Inflammatory macrophage (primary cell): ENCODE results near the gene STAB1.

Experiments used
- DNase-seq, 2 donors: peaks; one replicate each; pipeline ENCODE4 v3.0.0-alpha.2; 2020 to 2022

Gene STAB1

DNA sequence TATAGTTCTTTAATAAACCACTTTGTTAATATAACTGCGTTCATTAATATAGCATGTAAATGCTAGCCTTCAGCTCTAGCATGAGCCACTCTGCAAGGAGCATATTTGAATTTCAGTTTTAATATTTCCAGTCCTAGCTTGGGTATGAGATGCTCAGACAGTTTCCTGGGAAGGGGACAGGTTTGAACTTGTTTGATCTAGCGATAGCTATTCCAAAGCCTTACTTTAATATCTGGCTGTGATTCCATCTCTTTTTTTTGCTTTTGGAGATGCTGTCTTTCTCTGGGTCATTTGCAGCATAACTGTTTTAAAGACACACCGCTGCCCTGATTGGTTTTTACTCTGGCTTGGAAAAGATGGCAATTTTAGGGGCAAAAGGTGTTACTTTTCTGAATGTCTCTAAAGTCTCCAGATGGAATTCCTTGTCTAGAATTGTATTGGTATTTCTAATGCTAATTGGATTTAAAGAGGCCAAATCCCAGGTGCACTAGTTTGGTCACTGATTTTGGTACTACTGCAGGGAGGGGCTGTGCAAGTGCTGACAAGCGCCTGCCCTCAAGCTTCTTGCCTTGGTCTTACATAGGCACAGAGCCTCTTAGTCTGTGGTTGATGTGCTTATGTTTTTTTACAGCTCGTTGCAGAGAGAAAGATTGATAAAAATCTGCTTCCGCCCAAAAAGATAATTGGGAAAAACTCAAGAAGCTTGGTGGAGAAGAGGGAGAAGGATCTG, 36.9 kb upstream of the STAB1 start:
- DNase-seq: no peak

DNA sequence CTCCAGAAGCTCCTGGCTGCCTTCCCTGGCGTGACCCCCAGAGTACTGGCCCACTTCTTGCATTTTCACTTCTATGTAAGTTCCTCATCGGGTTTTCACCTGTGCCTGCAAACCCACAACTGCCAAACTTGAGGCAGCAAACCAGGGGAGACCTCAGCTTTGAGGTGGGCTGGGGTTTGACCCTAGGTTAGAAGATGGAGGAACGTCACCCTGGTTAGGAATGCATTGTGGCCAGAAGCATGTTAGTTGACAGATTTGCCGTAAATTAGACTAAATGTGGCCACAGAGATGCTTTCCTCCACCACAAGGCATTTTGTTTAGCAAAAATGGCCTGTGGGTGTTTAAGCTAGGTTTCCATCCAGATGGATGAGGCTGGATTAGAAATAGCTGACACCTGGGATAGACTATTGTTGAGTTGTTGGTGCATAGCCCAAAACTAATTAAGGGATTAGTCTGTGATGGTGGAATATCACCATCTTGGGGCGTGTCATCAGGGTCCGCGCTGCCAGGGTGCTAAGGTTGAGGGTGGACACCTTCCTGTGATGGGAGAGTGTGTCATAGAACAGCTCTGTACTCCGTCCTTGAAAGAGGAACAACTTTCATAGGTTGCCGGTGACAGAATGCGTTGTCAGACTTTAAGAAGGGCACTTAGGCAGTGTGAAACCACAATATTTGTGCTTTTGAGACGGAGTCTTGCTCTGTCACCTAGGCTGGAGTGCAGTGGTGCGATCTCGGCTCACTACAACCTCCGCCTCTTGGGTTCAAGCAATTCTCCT, 36.2 kb upstream of the STAB1 start:
- no peak for DNase-seq

DNA sequence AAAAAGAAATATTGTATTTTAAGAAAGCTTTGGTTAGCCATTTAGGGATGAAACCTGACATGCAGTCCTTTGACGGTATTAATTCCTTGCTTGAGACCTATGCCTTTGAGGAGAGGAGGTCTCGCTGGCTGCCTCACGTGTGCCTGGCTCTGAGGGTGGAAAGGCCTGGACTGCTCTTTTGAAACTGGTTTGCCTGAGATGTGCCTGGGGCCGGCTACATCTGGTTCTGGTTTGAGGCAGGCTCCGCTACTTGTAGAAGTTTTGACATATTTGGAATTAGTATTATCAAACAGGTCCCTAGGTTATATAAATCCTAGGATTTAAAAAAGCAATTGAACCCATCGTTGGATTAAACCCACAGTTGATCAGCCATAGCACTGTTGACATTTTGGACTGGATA, 33.3 kb upstream of the STAB1 start:
- no peak for DNase-seq

DNA sequence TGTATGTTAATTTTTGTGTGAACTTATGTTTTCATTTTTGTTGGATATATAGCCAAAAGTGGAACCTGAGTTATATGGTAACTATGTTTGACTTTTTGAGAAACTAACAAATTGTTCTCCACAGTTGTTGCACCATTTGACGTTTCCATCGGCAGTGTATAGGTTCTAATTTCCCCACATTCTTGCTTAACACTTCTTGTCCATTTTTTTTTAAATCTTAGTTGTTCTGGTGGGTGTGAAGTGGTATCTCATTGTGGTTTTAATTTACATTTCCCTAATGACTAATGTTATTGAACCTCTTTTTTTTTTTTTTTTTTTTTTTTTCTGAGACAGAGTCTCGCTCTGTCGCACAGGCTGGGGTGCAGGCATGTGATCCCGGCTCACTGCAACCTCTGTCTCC, 31.7 kb upstream of the STAB1 start:
- peak; percentile 51 to 71 for DNase-seq

DNA sequence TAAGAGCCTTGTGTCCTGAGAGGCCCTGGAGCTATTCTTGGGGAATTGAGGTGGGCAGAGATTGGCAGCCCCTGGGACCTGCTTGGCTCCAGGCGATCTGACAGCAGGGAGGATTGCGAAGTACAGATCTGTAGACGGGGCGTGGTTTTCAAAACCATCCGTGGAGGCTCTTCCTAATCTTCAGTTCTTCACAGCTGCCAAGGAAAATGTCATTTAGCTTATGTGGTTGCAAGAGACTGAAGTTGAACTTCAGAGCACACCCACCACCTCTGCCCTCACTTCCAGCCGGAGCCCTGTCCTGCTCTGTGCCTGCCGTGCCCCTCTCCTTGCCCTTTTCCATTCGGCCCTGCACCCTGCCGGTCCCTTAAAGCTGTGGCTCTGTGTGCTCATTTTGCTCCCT, 26.8 kb upstream of the STAB1 start:
- DNase-seq: peak in 1 of 2 donors; percentile 48

DNA sequence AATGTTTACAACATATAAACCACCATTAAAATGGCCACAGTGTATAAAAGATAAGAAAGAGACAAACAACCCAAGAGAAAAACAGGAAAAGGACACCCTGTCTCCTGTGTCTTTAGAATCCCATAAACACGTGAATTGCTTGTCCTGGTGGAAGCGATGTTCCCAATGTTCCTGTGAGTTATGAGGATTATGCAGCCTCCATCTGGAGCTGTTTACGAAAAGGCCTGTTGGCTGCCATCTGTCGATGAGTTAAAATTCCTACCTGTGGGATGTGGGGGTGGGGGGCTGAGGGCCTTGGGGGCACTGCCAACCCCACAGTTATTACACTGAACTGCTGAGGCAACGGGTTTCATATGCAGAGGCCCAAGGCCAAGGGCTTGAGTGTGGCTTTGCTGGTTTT, 26.1 kb upstream of the STAB1 start:
- no peak for DNase-seq

DNA sequence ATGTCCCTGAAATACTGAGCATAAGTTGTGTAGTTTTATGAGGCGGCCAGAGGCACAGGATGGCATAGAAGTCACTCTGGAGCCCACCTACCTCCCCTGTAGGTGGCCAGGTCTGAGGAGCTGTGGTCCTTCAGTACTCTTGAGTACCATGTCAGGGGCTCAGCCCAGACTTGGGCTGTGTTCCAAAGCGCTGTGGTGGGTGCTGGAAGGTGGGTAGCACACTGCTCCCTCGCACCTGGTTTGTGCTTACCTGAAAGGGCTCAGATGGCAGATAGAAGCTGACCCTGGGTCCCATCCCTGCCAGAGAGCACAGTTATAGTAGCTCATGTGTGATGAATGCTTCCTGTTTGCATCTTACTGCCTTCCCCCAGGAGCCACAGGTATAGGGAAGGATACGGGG, 24.2 kb upstream of the STAB1 start:
- no peak for DNase-seq

DNA sequence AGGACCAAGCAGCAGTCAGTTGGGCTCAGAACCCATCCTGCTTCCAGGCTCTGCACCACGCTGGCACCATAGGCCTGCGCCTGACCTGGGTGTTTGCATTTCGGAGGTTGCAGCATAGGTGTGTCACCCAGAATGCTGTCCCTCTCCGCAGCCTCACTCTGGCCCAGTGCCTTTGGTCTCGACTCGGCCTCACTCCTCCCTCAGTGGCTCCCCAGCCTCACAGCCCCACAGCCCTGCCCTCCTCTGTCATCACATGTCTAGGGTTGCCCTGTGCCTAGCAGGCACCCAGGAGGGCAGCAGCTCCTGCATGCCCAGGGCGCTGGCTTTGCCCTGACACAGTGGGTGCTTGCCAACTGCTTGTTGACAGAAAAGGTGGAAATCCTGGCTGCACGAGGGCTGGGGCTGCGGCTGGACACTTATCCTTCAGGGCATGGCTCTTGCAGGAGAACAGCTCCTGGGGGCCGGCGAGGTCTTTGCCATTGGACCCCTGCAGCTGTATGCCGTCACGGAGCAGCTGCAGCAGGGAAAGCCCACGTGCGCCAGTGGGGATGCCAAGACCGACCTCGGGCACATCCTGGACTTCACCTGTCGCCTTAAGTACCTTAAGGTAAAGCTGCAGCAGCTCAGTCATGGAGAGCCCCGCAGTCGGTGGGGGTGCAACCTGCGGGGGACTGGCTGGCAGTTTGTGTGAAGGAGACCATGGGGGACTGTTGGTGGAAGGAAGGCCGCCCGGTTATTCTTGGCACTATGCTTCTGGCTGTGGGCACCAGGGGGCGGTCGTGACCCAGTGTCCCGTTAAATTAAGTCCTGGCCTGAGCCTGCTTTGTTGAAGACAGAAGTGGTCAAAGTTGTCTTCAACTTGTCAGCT, 23.5 kb upstream of the STAB1 start:
- DNase-seq: peak; percentile 78 to 85

DNA sequence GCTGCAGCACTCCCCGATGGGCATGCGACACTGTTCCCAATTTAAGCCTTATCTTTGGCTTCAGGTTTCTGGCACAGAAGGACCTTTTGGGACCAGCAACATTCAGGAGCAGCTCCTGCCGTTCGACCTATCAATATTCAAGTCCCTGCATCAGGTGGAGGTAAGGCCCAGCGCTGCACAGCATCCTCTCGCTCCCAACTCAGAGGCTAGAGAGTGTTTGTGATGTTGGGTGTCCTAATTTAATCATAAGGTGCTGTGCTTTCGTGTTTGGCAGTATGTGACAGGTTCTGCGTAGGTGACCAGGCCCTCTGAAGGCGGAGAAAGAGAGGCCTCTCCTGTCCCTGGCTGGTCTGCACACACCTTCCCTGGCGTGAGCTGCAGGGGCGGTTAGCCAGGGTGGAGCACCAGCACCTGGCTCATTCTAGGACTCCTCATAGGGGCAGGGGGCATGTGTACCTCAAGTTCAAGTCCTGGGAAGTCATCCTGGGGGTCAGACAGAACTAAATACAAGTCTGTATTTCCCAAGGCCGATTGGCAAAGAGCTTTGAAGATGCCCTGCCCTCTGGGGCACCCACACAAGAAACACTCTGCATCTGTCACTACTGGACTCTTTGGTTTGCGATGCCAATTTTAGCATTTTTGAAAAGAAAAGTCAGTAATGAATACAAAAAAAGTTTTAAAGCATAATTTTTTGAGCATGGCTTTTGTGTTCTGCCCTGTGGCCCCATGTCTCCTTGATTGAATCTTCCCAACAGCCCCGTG, 22.7 kb upstream of the STAB1 start:
- DNase-seq: peak; percentile 49 to 62

DNA sequence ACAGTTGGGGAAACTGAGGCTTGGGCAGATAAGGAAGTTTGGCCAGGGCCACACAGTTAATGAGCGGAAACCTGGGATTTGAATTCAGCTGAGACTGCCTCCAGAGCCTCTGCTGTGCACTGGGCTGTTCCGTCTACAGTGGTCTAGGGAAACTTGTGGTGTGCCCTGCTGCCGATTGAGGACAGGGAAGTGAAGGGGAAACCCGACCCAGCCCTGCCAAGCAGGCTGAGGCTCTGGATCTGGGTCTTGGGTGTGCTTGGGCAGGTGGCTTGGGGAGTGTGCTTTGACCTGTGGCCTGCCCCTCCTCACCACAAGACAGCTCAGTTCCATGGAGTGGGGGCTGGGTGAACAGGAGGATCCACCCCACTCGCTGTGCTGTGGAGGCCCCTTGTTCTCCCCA, 22.1 kb upstream of the STAB1 start:
- peak in 1 of 2 donors; percentile 27 for DNase-seq

DNA sequence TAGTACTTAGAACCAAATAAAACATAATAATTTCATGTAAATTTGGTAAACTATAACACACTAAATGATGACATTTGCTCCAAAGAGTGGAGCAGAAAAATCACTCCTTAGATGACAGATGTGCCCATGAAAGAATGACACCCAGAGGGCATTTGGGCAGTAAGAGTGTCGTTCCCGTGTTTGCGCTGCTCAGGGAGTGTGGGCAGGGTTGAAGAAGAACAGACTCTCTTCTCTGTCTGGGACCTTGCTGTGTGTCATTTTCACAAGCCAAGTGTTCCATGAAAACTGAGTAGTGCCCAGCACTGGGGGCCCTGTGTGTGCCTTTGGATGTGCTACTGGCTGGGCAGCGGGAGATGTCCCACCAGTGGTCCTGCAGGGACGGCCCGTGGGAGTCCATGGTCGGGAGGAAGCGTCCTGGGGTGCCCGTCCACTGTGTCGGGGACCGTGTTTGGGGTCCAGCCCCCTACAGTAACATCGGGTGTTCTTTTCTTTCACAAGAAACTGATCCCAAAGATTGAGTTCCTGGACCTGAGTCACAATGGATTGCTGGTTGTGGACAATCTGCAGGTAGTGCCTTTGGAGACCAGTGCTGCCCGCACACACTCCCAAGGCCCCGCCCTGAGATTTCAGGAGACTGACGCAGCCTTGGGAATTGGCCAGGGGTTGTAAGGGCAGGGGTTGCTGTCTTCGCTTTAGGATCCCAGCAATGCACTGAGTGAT, 17.9 kb upstream of the STAB1 start:
- no peak for DNase-seq

DNA sequence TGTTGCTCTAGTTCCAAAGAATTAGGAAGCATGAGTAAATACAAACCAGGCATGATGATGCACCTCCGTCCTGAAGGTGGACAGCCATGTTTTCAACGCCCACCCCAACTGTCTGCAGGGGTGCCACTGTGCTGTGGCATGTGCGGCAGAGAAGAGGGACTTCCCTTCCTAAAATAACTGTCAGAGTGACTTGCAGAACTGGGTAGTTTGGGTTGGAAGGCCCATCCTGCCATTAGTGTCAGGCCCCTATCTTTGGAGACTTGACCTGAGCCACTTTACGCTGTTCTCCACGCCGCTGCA, 17.4 kb upstream of the STAB1 start:
- DNase-seq: peak in 1 of 2 donors; percentile 62

DNA sequence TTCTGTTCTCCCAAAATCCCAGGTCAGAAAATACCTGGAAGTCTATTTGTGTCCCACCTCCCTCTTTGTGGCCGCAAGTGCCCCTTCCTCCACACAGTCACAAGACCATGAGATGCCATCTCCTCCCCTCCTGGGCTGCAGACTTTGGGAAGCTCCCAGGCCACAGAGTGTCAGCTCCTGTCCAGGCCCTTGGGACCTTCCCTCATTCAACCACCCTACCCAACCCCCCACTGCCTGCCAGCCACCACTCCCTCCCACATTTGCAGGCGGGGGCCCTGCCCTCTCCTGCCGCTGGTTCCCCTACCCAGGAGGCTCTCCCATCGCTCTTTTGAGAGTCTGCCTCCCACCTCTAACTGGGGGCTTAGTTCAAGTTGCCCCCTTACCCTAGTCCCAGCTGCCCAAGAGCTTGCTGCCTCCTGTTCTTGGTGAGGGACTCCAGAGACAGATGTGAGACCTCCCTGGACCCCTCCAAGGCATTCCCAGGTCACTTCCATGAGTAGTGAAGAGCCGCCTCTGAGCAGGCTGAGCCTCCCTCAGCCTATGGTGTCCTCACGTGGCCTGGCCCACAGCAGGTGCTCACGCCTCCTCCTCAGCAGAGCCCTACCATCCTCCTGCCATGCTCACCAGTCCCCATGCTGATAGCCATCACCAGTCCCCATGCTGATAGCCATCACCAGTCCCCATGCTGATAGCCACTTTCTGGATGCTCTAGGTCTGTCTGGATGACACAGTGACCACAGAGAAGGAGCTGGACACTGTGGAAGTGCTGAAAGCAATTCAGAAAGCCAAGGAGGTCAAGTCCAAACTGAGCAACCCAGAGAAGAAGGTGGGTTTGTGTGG, 15.9 kb upstream of the STAB1 start:
- DNase-seq: no peak

DNA sequence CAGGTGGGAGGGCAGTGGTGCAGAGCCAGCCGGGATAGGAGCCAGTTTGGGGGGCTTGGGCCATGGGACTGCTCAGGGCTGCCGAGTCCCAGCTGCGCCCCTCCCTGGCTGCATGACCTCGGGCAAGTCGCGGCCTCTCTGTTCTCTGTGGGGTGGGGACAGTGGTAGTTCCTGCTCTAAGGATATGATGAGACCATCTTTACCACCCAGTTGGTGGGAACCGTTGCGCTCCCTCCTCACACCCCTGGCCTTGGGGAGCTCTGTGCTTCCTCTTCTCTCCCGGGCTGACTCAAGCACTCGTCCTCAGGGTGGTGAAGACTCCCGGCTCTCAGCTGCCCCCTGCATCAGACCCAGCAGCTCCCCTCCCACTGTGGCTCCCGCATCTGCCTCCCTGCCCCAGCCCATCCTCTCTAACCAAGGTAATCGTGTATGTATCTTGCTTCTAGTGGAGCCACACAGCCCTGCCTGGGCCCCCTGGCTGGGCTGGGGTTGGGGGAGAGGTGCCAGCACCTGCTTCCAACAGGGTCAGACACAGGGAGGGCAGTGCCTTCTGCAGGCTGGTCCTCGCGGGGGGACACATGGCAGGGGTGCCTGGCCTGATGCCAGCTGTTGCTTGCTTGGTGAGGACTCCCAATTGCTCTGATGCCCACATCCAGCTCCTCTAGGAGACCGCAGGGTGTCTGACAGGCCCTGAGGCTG, 15.1 kb upstream of the STAB1 start:
- peak in 1 of 2 donors; percentile 30 for DNase-seq

DNA sequence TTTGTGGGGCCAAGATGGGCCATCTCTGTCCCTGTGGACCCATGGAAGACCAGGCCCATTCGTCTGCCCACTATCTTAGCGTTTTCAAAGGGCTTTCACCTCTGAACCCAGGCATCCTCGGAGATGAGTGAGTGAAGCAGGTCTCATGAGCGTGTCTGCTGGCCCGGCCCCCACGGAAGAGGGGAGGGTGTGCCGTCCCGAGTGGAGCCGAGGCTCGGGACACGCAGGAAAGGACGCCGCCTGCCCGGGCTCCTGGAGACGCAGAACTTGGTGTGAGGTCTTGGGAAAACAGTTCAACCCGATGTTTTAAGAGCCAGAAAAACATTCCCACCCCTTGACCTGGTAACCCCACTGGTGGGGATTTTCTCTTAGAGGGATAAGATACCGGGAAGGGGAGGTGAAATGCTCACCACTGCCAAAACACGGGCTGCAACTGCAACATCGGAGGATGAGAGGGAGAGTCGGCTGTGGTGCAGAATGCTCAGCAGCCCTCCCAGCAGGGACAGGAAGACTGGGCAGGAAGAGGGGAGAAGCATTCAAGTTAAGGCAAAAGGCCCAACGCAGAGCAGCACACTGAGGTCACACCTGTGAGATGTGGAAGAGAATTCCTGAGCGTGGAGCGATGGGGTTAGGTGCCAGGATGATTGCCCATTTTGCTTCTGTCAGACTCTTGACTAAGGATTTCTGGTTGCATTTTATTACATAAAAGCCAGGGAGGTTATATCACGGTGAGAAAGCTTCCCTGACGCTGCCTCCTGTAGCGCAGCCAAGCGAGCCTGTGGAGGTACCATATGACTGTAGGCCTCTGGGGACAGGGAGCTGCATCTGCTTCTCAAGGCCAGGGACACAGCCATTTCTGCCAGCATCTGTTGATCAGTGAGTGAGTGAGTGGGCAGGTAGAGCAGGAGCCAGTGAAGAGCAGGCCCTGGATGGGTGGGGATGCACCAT, 14.1 kb upstream of the STAB1 start:
- DNase-seq: no peak

DNA sequence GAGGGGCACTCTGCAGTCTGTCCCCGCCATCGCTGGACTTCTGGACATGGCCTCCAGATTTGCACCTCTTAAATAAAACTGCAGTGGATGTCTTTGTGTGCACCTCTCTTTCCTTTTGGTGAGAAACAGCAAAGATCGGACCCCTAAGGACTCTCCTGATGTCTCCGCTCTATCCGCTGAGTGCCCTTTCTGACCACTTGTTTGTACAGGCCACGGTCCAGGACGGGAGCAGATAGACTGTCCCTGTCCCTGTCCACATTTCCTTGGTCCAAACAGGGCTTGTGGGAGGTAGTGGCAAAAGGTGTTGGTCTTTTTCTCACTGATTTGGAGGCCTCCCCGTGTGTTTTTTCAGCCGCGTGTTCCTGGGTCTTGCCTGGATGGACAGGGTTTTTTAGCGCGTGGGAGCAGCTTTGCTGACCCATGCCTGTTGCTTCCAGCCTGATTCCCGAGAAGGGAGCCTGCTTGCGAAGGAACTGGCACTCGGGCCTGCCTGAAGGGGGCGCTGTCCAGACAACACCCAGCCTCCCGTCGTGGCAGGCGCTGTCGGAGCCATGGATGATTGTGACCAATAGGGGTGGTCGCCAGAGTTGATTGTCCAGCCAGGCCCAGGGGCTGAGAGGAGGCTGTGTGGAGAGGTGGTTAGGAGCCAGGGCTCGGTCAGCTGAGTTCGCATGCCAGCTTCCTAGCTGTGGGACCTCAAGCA, 13.2 kb upstream of the STAB1 start:
- DNase-seq: no peak

DNA sequence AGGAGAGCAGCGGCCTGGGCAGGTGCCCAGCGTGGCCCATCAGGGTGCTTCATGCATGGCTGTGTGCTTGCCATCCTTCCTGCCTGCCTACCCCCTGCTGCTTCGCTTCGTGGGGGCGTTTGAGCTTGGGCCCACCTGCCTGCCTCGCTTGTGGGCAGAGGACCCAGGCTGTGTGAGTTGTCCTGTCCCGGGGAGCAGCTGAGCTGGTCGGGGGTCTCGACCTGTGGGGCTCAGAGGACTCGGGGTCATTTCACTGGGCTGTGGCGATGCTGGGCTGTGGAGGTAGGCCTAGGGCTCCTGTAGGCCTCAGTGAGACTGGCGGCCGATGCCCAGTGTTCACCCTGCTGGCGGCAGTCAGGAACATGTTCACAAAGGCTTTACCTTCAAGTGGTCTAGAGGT, 12.1 kb upstream of the STAB1 start:
- DNase-seq: no peak

DNA sequence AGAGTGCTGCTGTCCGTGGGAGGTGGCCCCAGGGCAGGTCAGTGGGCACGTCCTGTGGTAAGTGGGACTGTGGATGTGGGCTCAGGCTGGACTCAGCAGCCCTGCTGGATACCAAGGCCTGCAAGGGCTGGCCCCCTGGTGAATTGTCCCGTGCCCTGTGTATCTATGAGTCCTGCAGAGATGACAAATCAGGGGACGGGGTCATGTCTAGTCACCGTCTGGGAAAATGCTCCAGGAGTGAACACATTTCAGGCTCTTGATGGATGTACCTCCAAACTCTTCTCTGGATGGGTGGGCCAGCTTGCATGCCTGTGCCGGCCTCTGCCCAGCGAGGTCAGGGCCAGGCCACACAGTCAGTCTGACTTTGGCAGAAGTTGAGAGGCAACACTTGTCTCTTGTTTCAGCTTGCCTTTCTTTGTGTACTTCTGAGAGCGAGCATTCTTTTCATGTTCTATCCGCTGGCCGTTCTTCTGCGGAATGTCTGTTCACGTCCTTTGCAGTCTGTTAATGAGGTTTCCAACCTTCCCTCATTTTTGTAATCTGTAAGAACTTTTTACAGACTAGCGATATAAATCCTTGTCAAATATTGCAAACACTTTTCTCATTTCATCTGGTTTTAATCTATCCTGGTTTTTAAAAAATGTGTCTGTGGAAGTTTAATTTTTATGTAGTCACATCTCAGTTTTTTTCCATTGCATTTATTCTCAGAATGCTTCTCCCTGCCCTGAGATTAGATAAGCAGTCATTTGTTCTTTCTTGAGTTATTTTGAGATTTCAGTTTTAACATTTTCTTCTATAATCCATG, 11.4 kb upstream of the STAB1 start:
- DNase-seq: no peak
